HG03039 (cell line): ENCODE measurements around the gene C1orf122.
"Not testable (repeated sequence)": the region's sequence is repeated elsewhere in the genome, so short reads cannot be mapped to it uniquely, and the experiment has no call there.

Experiments used
- ATAC-seq: cut with Tn5 transposase; IDR thresholded peaks from one replicate; pipeline ENCODE4 v1.9.1; 2021; ENCODE audit warnings: mild to moderate bottlenecking, moderate library complexity; ENCODE audit not compliant: unreplicated experiment

The C1orf122 gene

DNA sequence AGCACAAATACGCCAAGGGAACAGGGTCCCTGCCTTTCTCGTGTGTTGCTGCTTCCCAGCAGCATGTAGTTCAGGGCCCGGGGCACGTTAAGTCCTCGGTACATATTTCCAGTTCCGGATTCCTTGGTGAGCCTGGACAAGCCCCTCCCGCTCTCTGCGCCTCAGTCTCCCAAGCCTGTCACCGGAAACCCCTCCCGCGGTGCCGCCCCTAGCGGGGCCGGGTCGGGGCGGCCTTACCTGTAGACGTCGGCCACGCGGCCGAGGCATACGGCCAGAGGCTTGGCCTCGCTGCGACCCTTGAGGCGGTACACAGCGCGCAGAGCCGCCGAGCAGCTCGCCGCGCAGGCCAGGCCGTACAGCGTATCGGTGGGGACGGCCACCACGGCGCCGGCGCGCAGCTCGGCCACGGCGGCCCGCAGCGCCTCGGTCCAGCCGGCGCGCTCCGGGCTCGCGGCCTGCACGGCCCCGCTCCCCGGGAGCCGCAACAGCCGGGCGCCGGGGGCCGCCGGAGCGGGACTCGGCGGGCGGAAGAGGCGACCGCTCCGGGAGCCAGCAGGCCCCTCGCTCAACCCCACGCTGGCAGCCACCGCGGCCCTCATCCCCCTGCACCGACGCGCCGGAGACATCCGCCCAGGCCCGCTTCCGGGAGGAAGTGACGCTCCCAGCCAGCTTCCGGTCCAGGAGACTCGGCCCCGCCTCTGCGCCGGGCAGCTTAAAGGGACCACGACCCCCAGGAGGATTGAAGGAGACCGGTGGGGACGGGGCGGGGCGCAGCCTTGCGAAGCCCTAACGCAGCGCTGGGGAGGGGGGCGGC lies at the start of gene C1orf122, which contains the start of gene YRDC:
C1orf122 (plus strand) TSS at position 236 of the 814 bp plus-strand sequence. CDS start 615 bp downstream, outside the sequence.
YRDC (minus strand) TSS at position 654 of the 814 bp plus-strand sequence; CDS start at position 626, 28 bp downstream.
- ATAC-seq: peak; percentile 86

- no peak for ATAC-seq
Observed at GRCh38 chr1:37759451-37759850, 48.1 kb upstream of the C1orf122 start.

DNA sequence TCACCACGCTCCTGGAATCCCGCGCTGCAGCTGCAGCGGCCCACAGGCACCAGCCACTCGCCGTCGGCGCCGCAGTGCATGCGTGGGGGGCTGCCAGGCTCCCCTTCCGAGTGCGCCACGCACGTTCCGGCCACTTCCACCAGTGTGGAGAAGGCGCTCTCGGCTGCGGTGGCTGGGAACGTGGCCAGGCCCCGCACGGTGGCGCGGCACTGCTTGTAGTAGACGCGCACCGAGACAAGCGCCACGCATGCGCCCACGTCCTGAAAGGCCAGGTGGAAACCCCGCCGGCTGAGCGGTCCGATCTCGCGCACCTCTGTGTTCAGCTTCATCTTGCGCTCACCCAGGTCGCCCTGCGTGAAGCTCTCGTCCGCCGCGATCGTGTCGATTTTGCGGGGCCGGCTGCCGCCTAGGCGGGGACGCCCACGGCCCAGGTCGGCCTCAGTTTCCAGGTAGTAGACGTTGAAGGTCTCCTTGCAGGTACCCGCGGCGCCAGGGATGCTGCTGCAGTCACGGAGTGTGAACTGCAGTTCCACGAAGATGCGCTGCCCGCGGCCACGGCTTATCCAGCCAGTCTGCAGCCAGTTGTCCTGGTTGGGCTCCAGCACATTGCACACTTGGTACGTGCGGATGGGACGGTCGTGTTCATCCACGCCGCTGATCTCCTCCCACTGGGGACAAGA lies 46.0 kb upstream of the C1orf122 start:
- ATAC-seq: no peak

DNA sequence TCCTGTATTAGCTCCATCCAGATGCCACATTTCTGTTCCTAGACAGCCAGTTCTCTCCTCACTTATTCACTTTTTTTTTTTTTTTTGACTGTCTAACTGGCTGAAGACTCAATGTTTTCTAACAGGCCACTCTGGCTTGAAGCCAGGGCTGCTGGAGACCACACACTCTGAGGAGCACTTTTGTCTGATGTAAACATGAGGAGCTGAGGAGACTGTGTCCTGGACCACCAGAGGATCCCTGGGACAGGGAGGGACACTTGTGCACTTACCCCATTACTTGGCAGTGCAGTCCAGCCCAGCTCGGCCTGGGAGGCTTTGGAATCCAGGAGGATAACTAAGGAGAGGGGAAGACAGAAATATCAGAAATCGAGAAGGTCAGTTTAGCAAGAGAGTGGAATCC lies 45.1 kb upstream of the C1orf122 start:
- ATAC-seq: no peak

DNA sequence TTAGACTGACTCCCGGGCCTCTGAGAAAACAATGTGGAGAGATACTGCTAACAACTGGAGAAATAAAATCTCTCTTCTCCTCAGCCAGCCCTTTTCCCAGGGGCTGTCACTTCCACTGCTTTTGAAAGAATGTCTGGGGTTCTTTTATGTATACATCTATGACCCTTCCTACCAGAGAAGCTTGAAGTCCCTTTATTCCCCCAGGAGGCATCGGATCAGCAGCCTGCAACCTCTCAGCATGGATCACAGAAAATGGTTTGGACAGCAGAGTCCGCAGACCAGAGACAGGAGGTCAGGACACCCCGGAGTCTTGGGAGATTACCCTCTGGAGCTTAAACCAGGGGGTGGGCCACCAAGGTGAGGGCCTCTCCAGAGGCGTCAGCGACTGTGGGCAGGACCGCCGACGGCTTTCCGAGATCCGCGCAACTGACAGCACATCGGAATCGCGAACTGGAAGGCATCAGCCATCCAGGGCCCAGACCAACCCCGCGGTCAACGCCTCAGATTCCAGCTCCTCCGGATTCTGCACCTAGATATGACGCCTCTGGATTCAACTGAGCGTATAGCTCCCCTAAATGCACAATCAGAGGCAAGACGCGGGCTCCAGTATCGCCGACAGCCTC lies 43.7 kb upstream of the C1orf122 start:
- no peak for ATAC-seq

GRCh38 chr1:37764414-37764825 lies 43.2 kb upstream of the C1orf122 start:
- no peak for ATAC-seq

- no peak for ATAC-seq
Observed at GRCh38 chr1:37764888-37765441, 42.6 kb upstream of the C1orf122 start, which contains the start of gene EPHA10. TSS of gene EPHA10 (minus strand) at chr1:37765120. CDS start at chr1:37765066, 54 bp downstream.

GRCh38 chr1:37765916-37766664 lies 41.5 kb upstream of the C1orf122 start:
- no peak for ATAC-seq

- ATAC-seq: no peak
Observed at GRCh38 chr1:37767488-37767887, 40.1 kb upstream of the C1orf122 start.

- not testable (repeated sequence) for ATAC-seq
Observed at GRCh38 chr1:37771440-37771839, 36.1 kb upstream of the C1orf122 start.

GRCh38 chr1:37776946-37777516 lies 30.6 kb upstream of the C1orf122 start:
- no peak for ATAC-seq

GRCh38 chr1:37778654-37779053 lies 28.9 kb upstream of the C1orf122 start:
- no peak for ATAC-seq

GRCh38 chr1:37782491-37782890 lies 25.1 kb upstream of the C1orf122 start:
- no peak for ATAC-seq

DNA sequence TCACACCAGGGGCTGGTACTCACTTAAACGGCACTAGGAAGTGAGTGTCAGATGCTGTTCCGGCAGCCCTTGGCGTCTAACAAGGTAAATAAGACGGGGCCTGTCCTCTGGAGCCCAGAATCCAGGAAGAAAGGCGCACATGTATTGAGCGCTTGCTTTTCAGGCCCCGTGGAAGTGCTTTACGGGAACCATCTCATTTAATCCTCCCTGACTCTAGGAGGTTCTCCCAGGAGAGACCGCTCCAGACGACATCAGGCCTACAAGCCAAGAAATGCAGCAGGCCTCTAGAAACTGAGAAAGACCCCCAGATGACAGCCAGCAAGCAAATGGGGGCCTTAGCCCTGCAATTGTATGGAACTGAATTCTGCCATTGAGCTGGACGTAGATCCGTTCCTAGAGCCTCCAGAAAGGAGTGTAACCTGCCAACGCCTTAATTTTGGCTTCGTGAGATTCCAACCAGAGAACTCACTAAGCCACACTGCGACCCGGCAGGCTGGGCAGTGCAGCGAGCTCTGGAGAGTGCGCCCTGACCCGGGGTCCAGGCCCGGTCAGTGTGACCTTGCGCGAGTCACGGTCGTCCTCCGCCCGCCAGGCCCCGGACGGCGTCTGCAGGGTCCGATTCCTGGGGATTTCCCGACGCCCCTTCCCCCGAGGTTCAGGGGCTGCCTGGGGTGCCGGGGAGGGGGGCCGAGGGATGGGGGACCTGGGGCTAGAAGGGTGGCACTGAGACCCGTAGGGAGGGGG lies 14.5 kb upstream of the C1orf122 start:
- ATAC-seq: no peak

DNA sequence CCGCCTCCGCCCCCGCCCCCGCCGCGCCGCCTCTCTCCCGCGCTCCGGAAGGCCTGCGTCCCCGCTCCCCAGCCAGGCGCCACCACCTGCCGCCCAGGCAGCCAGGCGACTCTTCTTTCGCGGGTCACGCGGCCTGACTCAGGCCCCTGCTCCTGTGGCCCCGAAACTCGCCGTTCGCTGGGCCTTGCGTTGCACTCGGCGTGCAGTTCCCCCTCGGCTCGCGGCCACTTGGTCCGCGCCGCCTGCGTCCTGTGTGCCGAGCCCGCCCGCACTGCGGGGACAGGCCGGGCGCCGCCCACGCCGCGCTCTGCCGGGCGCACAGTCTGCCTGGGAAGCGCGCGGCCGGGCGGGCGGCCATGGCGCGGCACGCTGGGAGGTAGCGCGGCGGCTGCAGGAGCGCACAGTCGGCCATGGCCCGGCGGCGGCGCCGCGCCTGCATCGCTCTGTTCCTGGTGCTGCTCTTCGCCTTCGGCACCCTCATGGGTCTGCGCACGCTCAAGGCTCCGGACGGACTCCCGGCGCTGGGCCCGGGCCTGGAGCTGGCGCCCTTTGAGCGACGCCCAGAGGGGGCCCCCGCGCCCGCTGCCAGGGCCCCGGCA lies 13.7 kb upstream of the C1orf122 start, which contains the start of gene MANEAL:
MANEAL (plus strand) TSS at position 75 of the 599 bp plus-strand sequence; CDS start at position 411, 336 bp downstream.
- no peak for ATAC-seq

DNA sequence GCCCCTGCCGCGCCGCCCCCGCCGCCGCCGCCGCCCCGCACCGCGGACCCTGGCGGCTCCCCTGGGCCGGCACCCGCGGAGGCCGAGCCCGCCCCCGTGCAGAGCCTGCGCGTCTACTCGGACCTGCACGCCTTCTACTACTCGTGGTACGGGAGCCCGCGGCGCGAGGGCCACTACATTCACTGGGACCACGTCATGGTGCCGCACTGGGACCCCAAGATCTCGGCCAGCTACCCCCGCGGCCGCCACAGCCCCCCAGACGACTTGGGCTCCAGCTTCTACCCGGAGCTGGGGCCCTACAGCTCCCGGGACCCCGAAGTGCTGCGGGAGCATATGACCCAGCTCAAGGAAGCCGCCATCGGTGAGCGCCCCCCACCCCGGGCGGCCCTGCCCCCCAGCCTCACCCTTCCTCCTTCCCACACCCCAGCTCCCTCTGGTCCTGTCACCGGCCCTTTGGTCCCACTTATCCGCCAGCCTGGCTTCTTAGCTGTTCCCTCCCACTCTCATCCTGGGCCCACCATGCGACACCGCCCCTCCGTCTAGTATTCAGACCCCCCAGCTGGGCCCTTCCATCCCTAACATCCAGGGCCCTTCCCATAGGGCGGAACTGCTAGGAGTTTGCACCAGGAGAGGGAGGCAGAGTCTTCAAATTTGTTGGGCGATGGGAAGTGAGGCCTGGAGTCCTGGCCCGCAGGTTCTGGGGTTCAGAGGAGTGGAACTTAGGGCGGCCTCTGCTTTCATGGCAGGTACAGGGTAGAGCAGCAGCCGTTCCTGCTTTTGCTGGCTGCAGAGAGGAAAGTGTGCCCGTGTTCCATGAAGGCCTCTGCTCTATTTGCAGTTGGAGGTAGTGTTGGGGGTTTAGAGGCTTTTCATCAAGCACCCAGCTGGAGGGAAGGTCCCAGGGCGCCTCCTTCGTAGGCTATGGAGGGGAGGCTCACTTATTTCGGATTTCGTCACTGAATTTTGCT lies 12.9 kb upstream of the C1orf122 start:
- ATAC-seq: no peak

GRCh38 chr1:37795340-37796125 lies 12.1 kb upstream of the C1orf122 start:
- no peak for ATAC-seq
